NCI-H2196 treated with DMSO at 0.1 percent for 48 hours (cell line): Measurements from ENCODE around the gene INSL3.
"Not testable (repeated sequence)": the region's sequence is repeated elsewhere in the genome, so short reads cannot be mapped to it uniquely, and the experiment has no call there.

ENCODE experiments used
- DNase-seq: peaks from one replicate; lab custom pipeline; 2025; ENCODE audit not compliant: unreplicated experiment; lab: John Stamatoyannopoulos, UW

Gene INSL3

GRCh38 chr19:17790059-17790780 is 31.1 kb downstream of the INSL3 start:
- DNase-seq = no peak

GRCh38 chr19:17788632-17789031 is 32.7 kb downstream of the INSL3 start:
- DNase-seq = no peak

GRCh38 chr19:17787274-17787913 is 33.9 kb downstream of the INSL3 start:
- no peak for DNase-seq

GRCh38 chr19:17784201-17785008 is 36.9 kb downstream of the INSL3 start:
- DNase-seq = peak; percentile 31

- not testable (repeated sequence) for DNase-seq
These were observed 37.6 kb downstream of the INSL3 start for GRCh38 chr19:17783721-17784120.

GRCh38 chr19:17780781-17781180 is 40.5 kb downstream of the INSL3 start:
- DNase-seq = no peak

- DNase-seq = no peak
These were observed 42.1 kb downstream of the INSL3 start for GRCh38 chr19:17778968-17779929.

GRCh38 chr19:17778251-17778967 is 42.9 kb downstream of the INSL3 start:
- DNase-seq = peak; percentile 30

GRCh38 chr19:17777840-17778239 is 43.5 kb downstream of the INSL3 start:
- not testable (repeated sequence) for DNase-seq

GRCh38 chr19:17775991-17776803 is 45.1 kb downstream of the INSL3 start:
- DNase-seq = no peak

- no peak for DNase-seq
These were observed 45.9 kb downstream of the INSL3 start for GRCh38 chr19:17775245-17775927.

GRCh38 chr19:17772172-17772571 is 49.1 kb downstream of the INSL3 start:
- no peak for DNase-seq

GRCh38 chr19:17770613-17771012 is 50.7 kb downstream of the INSL3 start:
- no peak for DNase-seq

GRCh38 chr19:17767559-17767958 is 53.8 kb downstream of the INSL3 start:
- no peak for DNase-seq

- peak; percentile 49 for DNase-seq
These were observed 54.7 kb downstream of the INSL3 start for GRCh38 chr19:17766543-17767131.
